GM12878 (cell line): ENCODE measurements around the gene PPT2. TPM values are rescaled to one million over a fixed set of nuclear protein-coding genes. Genes with fewer than 3 reads are reported as not detected.

Experiments
- ATAC-seq: fragments of 200-7000 bp; cut with Tn5 transposase; 3 replicates; pipeline ENCODE4 v1.9.1; 2020; ENCODE audit warnings: mild to moderate bottlenecking, moderate library complexity
- BruUV-seq: library from RNA; stranded (reverse); fragments of 400-500 nt; replicated peaks from 2 replicates; lab custom pipeline; 2021; lab: Mats Ljungman, UMichigan
- CTCF ChIA-PET: fragments of 300-600 bp; sonication (Branson Sonifier 250); formaldehyde crosslinking; extraction: SDS; loops from one replicate; lab custom pipeline; 2021; ENCODE audit warnings: inconsistent platforms; lab: Yijun Ruan, JAX
- POLR2A ChIA-PET: fragments of 350-600 bp; formaldehyde crosslinking; extraction: SDS; loops from one replicate; lab custom pipeline; 2021; ENCODE audit warnings: inconsistent platforms; lab: Charles Lee
- RAD21 ChIA-PET: fragments of 300-600 bp; sonication (Branson Sonifier 250); formaldehyde crosslinking; loops from one replicate; lab custom pipeline; 2023; ENCODE audit warnings: antibody characterized with exemption; ENCODE audit not compliant: unreplicated experiment; lab: Charles Lee
- SMC1A ChIA-PET: fragments of 300-600 bp; sonication (Branson Sonifier 250); formaldehyde crosslinking; loops from one replicate; lab custom pipeline; 2023; ENCODE audit not compliant: unreplicated experiment, uncharacterized antibody; lab: Charles Lee
- DNase-seq: peaks from one replicate; pipeline ENCODE4 v3.0.0-alpha.2; 2011; ENCODE audit warnings: low read depth, low spot score
- FAIRE-seq: peaks from 3 replicates; lab custom pipeline; 2011; peaks lifted over from hg19 to GRCh38; lab: Jason Lieb, UNC
- H2AFZ ChIP-seq: 2 replicates; pipeline ENCODE4 v1.6.0; 2011; ENCODE audit warnings: low read depth, low read length, control low read depth; ENCODE audit not compliant: control insufficient read depth
- H3K27ac ChIP-seq: 2 replicates; pipeline ENCODE4 v1.5.1; 2011; ENCODE audit warnings: control low read depth; ENCODE audit not compliant: control insufficient read depth, insufficient read depth
- H3K27me3 ChIP-seq, 2 experiments: replicated peaks in 1 of 2; 2 replicates each; pipeline versions ENCODE4 v1.6.0 to v1.6.1; 2011; ENCODE audit warnings: low read length in 1 of 2; ENCODE audit not compliant: control insufficient read depth in 2 of 2, insufficient read depth in 2 of 2
- H3K36me3 ChIP-seq, 2 experiments: 2 replicates each; pipeline ENCODE4 v1.5.1; 2011; ENCODE audit warnings: low read length in 1 of 2; ENCODE audit not compliant: control insufficient read depth in 2 of 2, insufficient read depth in 2 of 2
- H3K4me1 ChIP-seq: 2 replicates; pipeline ENCODE4 v1.6.1; 2011; ENCODE audit warnings: mild to moderate bottlenecking, low read length, moderate library complexity, mixed read lengths; ENCODE audit not compliant: control insufficient read depth, insufficient read depth
- H3K4me2 ChIP-seq: 2 replicates; pipeline ENCODE4 v1.6.0; 2011; ENCODE audit warnings: control low read depth; ENCODE audit not compliant: control insufficient read depth, insufficient read depth
- H3K4me3 ChIP-seq: fragments of 200-600 bp; sonication (generic); 2 replicates; pipeline ENCODE4 v1.5.1; 2016
- H3K79me2 ChIP-seq: 2 replicates; pipeline ENCODE4 v1.6.0; 2011; ENCODE audit warnings: low read length; ENCODE audit not compliant: control insufficient read depth, insufficient read depth
- H3K9ac ChIP-seq: 2 replicates; pipeline ENCODE4 v1.8.0; 2011; ENCODE audit warnings: low read length, control low read depth, mixed read lengths; ENCODE audit not compliant: control insufficient read depth, insufficient read depth
- H3K9me3 ChIP-seq: replicated peaks from 3 replicates; pipeline ENCODE4 v1.5.1; 2011; ENCODE audit warnings: mild to moderate bottlenecking, low read length; ENCODE audit not compliant: control insufficient read depth, insufficient read depth
- H4K20me1 ChIP-seq: 2 replicates; pipeline ENCODE4 v1.6.0; 2011; ENCODE audit not compliant: control insufficient read depth, insufficient read depth
- BCL3 ChIP-seq: IDR thresholded peaks from 2 replicates; pipeline ENCODE4 v1.6.1; 2011; ENCODE audit warnings: borderline replicate concordance, low read depth, mild to moderate bottlenecking, moderate library complexity, low read length; ENCODE audit not compliant: insufficient read depth, poor library complexity, severe bottlenecking
- GABPA ChIP-seq: IDR thresholded peaks from 2 replicates; pipeline ENCODE4 v1.6.1; 2014; ENCODE audit warnings: antibody characterized with exemption, low read depth, mild to moderate bottlenecking, inconsistent platforms
- SP1 ChIP-seq: IDR thresholded peaks from one replicate; pipeline ENCODE4 v1.6.1; 2011; ENCODE audit warnings: low read depth, low read length
- STAT1 ChIP-seq: fragments of 450-650 bp; conservative IDR thresholded peaks from 2 replicates; pipeline ENCODE4 v1.6.1; 2014; ENCODE audit warnings: antibody characterized with exemption, mild to moderate bottlenecking
- WGBS: methylation state at CpG from one replicate; pipeline ENCODE4 v1.1.6; 2016; ENCODE audit warnings: low lambda C conversion rate; ENCODE audit not compliant: insufficient replicate concordance, insufficient coverage; ENCODE audit errors: missing lambda C conversion rate; 5-methylcytosine and 5-hydroxymethylcytosine counted together
- in situ Hi-C: fragments of 300-500 bp; cut with MboI; formaldehyde crosslinking; loops from 9 replicates; pipeline ENCODE4 v1.14.3; 2018; ENCODE audit warnings: mixed read lengths
- intact Hi-C: fragments of 100-400 bp; cut with micrococcal nuclease; formaldehyde crosslinking; loops from one replicate; pipeline ENCODE4 v1.14.2; 2022; ENCODE audit not compliant: unreplicated experiment
- polyA plus RNA-seq, 11 experiments: library from polyadenylated mRNA; depleted of rRNA in 4 of 11; unstranded in 6 of 11; stranded (reverse) in 5 of 11; fragments of >200 nt; fragmentation: Nextera tagmentation in 4 of 11; fragmentation: Illumina TruSeq in 1 of 11; extraction: Ambion mirVana in 4 of 11; extraction: Trizol in 1 of 11; gene quantifications; 1 replicate in 1 of 11; 2 replicates in 10 of 11; pipeline versions ENCODE4 v1.2.1 to v1.2.3, GENCODE V29; 2011 to 2016; ENCODE audit warnings: inconsistent platforms in 2 of 11, missing spikeins in 2 of 11, low read depth in 1 of 11
- total RNA-seq, 4 experiments: library from RNA; depleted of rRNA in 3 of 4; stranded (reverse); fragments of >200 nt in 3 of 4; fragmentation: Illumina TruSeq in 1 of 4; extraction: Trizol in 1 of 4; gene quantifications; 2 replicates each; pipeline versions ENCODE4 v1.2.1 to v1.2.3, GENCODE V29; 2013 to 2021

PPT2 gene
- total and polyA plus RNA-seq, 10 of the 15 experiments (the other 5 are each of a cell fraction or from before 2014, with no cell fraction given), result 1.3 to 25.5 (median 5.5) TPM

DNA sequence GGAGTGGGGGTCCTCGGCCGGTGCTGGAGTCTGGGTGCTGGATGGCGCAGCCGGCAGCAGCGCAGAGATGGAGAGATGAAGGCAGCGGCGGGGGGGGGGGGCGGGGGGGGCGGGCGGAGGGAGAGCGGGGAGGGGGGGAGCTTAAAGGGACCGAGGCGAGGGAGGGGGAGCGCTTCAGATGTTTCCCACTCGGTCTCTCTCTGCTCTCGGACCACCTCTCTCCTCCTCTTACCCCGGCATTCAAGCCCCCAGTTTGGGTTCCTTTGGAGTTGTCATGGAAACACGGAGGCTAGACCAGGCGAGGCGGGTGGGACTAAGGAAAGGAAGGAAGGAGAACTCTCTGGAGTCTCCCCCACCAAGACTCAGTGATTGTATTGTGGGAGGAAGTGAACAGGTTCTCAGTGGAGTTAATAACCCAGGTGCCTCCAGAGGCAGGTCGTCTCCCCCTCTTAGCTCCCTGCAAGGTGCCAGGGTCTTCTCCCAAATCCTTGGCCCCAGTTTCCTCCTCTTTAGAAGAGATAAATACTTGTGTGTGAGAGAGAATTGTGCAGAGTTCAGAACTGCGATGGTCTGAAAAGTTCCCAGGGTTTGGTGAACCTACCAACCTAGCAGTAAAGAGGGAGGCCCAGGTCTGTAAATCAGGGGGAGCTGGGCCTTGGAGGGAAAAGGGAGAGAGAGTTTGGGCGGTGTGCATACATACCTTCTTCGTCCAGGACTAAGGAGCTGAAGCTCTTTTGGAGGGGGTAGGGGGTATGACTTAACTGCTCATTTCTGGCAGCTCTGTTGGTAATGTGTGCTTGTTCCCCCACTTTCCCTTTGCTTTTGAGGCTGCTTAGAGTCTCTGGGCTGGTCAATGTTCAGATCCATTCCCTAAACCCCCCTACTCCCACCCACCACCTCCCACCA lies 1.8 kb upstream of the PPT2 start, which contains the start of gene PRRT1:
TSS of gene PRRT1 (minus strand) at position 77 of the 906 bp plus-strand sequence. CDS start 112 bp downstream, outside the sequence.
- in situ Hi-C loops (no loop called here), intact Hi-C loops (loop anchor here (10.0 kb wide), 1 partner anchor 107 kb away; no protein-coding TSS in a partner anchor)
- Histone ChIP-seq H2AFZ (no peak within 1 kb of the TSS), H3K4me3 (no peak within 1 kb of the TSS), H3K9ac (no peak within 1 kb of the TSS), H3K27me3 (peaks cover 8 to 9% of the 10 kb centered on the region in 2 experiments), H3K4me1 (peaks cover 3% of the 10 kb centered on the region; the same call in 1 of the 2 replicates), H3K9me3 (no peaks in the 10 kb centered on the region; the same call in 2 of the 3 replicates), H3K79me2 (no peaks in the 10 kb centered on the region), H4K20me1 (no peaks in the 10 kb centered on the region), H3K36me3 (no peaks in the 10 kb centered on the region; a peak in 1 of 4 replicates), H3K4me2 (no peak within 1 kb of the TSS), H3K27ac (no peak within 1 kb of the TSS)
- BruUV-seq, result no TSS peak
- RAD21 ChIA-PET, result interaction anchor here (1.2 kb wide), 1 partner anchor 38 kb away, joined by 3 read pairs; the partner anchor contains the start of gene PBX2
- ATAC-seq (no peak), DNase-seq (no peak)
- 20% methylated on average over 12 of the region's 24 CpGs for WGBS
- POLR2A ChIA-PET, result interaction anchor here (0.6 to 1.1 kb wide), 3 partner anchors 21 to 1331 kb away, joined by 4 to 8 read pairs (median 8); partner anchors contain the start of gene ATF6B
- SMC1A ChIA-PET, result no interaction called here
- CTCF ChIA-PET, result interaction anchor here (1.5 kb wide), 1 partner anchor 33 kb away, joined by 4 read pairs; no protein-coding TSS in a partner anchor
- TF ChIP-seq STAT1, result no peak
- no peak for TF ChIP-seq BCL3
- TF ChIP-seq GABPA, result no peak
- no peak for TF ChIP-seq SP1
- TF ChIP-seq, all 136 proteins: peak for 0
- FAIRE-seq, result no peak
